Mesenchymal stem cell (in vitro differentiated cells and primary cell): ENCODE data around the gene MIER2.
A peak's percentile ranks its signal among the peaks of the same experiment; 100 is the strongest.
"Not testable (repeated sequence)": the region's sequence is repeated elsewhere in the genome, so short reads cannot be mapped to it uniquely, and the experiment has no call there.

ENCODE experiments used
- DNase-seq: peaks from one replicate; pipeline ENCODE4 v3.0.0-alpha.2; 2013
- H2AFZ ChIP-seq: one replicate; pipeline ENCODE4 v1.6.1; 2013; ENCODE audit warnings: low read depth, mild to moderate bottlenecking, control low read depth, inconsistent platforms, low read length, moderate library complexity
- H2AK5ac ChIP-seq: 2 replicates; pipeline ENCODE4 v1.6.1; 2013; ENCODE audit warnings: low read length, moderate library complexity, mild to moderate bottlenecking, inconsistent platforms; ENCODE audit not compliant: severe bottlenecking
- H2BK120ac ChIP-seq: one replicate; pipeline ENCODE4 v1.6.1; 2013; ENCODE audit warnings: low read depth, mild to moderate bottlenecking, inconsistent platforms, low read length, moderate library complexity
- H2BK12ac ChIP-seq, 2 experiments: one replicate each; pipeline ENCODE4 v1.6.1; 2013; ENCODE audit warnings: inconsistent platforms in 2 of 2, low read length in 2 of 2, mild to moderate bottlenecking in 2 of 2, moderate library complexity in 2 of 2, control low read depth in 1 of 2
- H2BK15ac ChIP-seq: one replicate; pipeline ENCODE4 v1.6.1; 2013; ENCODE audit warnings: mild to moderate bottlenecking, low read depth, inconsistent platforms; ENCODE audit not compliant: poor library complexity, severe bottlenecking
- H2BK5ac ChIP-seq: 2 replicates; pipeline ENCODE4 v1.6.1; 2013; ENCODE audit warnings: low read depth, mild to moderate bottlenecking, low read length, control low read depth, inconsistent platforms; ENCODE audit not compliant: poor library complexity, severe bottlenecking
- H3K14ac ChIP-seq, 2 experiments: one replicate each; pipeline ENCODE4 v1.6.1; 2013; ENCODE audit warnings: inconsistent platforms in 2 of 2, low read length in 2 of 2, control low read depth in 1 of 2, mild to moderate bottlenecking in 1 of 2, moderate library complexity in 1 of 2
- H3K18ac ChIP-seq, 2 experiments: one replicate each; pipeline ENCODE4 v1.6.1; 2013; ENCODE audit warnings: inconsistent platforms in 2 of 2, low read length in 2 of 2, control low read depth in 1 of 2, low read depth in 1 of 2, mild to moderate bottlenecking in 1 of 2
- H3K23ac ChIP-seq, 2 experiments: one replicate each; pipeline ENCODE4 v1.6.1; 2013; ENCODE audit warnings: inconsistent platforms in 2 of 2, low read length in 2 of 2, mild to moderate bottlenecking in 2 of 2, moderate library complexity in 2 of 2, control low read depth in 1 of 2
- H3K27ac ChIP-seq: 2 replicates; pipeline ENCODE4 v1.5.1; 2013; ENCODE audit warnings: mild to moderate bottlenecking, moderate library complexity, low read length, control low read depth, inconsistent platforms; ENCODE audit not compliant: poor library complexity, severe bottlenecking
- H3K27me3 ChIP-seq, 2 experiments: 2 replicates each; pipeline versions ENCODE4 v1.6.1 to v1.7.0; 2013; ENCODE audit warnings: low read length in 2 of 2, mild to moderate bottlenecking in 2 of 2, moderate library complexity in 2 of 2, control low read depth in 1 of 2, inconsistent platforms in 1 of 2; ENCODE audit not compliant: control insufficient read depth in 1 of 2, insufficient read depth in 1 of 2
- H3K36me3 ChIP-seq, 2 experiments: 2 replicates each; pipeline versions ENCODE4 v1.6.1 to v1.7.0; 2013; ENCODE audit warnings: low read length in 2 of 2, control low read depth in 1 of 2, inconsistent platforms in 1 of 2, low read depth in 1 of 2, mild to moderate bottlenecking in 1 of 2; ENCODE audit not compliant: insufficient read depth in 2 of 2, control insufficient read depth in 1 of 2
- H3K4ac ChIP-seq, 2 experiments: one replicate each; pipeline ENCODE4 v1.6.1; 2013; ENCODE audit warnings: inconsistent platforms in 2 of 2, low read length in 2 of 2, mild to moderate bottlenecking in 2 of 2, moderate library complexity in 2 of 2, control low read depth in 1 of 2, low read depth in 1 of 2
- H3K4me1 ChIP-seq: 2 replicates; pipeline ENCODE4 v1.6.1; 2013; ENCODE audit warnings: low read depth, low read length, control low read depth; ENCODE audit not compliant: control insufficient read depth, insufficient read depth
- H3K4me2 ChIP-seq: 2 replicates; pipeline ENCODE4 v1.6.1; 2013; ENCODE audit warnings: low read length, mild to moderate bottlenecking, inconsistent platforms; ENCODE audit not compliant: poor library complexity, severe bottlenecking
- H3K4me3 ChIP-seq, 2 experiments: 2 replicates each; pipeline versions ENCODE4 v1.5.1 to v1.7.0; 2013; ENCODE audit warnings: low read length in 2 of 2, mild to moderate bottlenecking in 2 of 2, control low read depth in 1 of 2, low read depth in 1 of 2; ENCODE audit not compliant: insufficient read depth in 1 of 2
- H3K79me1 ChIP-seq: replicated peaks from 2 replicates; pipeline ENCODE4 v1.6.1; 2013; ENCODE audit warnings: mild to moderate bottlenecking, control low read depth, low read length, inconsistent platforms; ENCODE audit not compliant: poor library complexity, severe bottlenecking
- H3K9ac ChIP-seq: 2 replicates; pipeline ENCODE4 v1.7.0; 2013; ENCODE audit warnings: mild to moderate bottlenecking, low read length, moderate library complexity
- H3K9me3 ChIP-seq: 2 replicates; pipeline ENCODE4 v1.7.0; 2013; ENCODE audit warnings: mild to moderate bottlenecking, low read length; ENCODE audit not compliant: control insufficient read depth
- H4K8ac ChIP-seq: one replicate; pipeline ENCODE4 v1.6.1; 2013; ENCODE audit warnings: inconsistent platforms, mild to moderate bottlenecking, low read length, moderate library complexity
- H4K91ac ChIP-seq: one replicate; pipeline ENCODE4 v1.6.1; 2013; ENCODE audit warnings: mild to moderate bottlenecking, low read length, inconsistent platforms
- WGBS: methylation state at CpG from one replicate; pipeline ENCODE4 v1.1.7; 2013; ENCODE audit warnings: mixed read lengths; 5-methylcytosine and 5-hydroxymethylcytosine counted together

MIER2 gene

GRCh38 chr19:386189-386588, 41.6 kb upstream of the MIER2 start:
- not testable (repeated sequence) for H3K9me3 ChIP-seq, H2BK12ac ChIP-seq, H3K4me3 ChIP-seq, H3K79me1 ChIP-seq, H2AK5ac ChIP-seq, H2BK5ac ChIP-seq, H3K18ac ChIP-seq, H3K4ac ChIP-seq, H3K27ac ChIP-seq, H4K91ac ChIP-seq, DNase-seq, H3K14ac ChIP-seq, H4K8ac ChIP-seq, H2BK120ac ChIP-seq, H2BK15ac ChIP-seq, H3K36me3 ChIP-seq, H3K4me2 ChIP-seq, H3K23ac ChIP-seq, H2AFZ ChIP-seq, H3K9ac ChIP-seq
- 85% methylated on average over 8 of the region's 8 CpGs for WGBS
- Histone ChIP-seq H3K4me1 (peaks cover 12% of the 10 kb centered on the region), H3K27me3 (peaks cover 10 to 51% of the 10 kb centered on the region in 2 experiments)

GRCh38 chr19:384799-385169, 40.2 kb upstream of the MIER2 start:
- Histone ChIP-seq H3K18ac (no peak overlapping the region), H3K9ac (no peak overlapping the region), H3K36me3 (no peaks in the 10 kb centered on the region), H3K14ac (no peak overlapping the region), H4K91ac (no peak overlapping the region), H2BK120ac (no peak overlapping the region), H3K27ac (no peak overlapping the region), H2AFZ (no peak overlapping the region), H3K27me3 (peaks cover 5 to 43% of the 10 kb centered on the region in 2 experiments), H3K23ac (no peak overlapping the region), H2BK12ac (no peak overlapping the region), H3K4me1 (peaks cover 12% of the 10 kb centered on the region), H2BK15ac (no peak overlapping the region), H2AK5ac (no peak overlapping the region), H3K79me1 (no peaks in the 10 kb centered on the region), H2BK5ac (no peak overlapping the region), H3K4ac (no peak overlapping the region), H3K4me3 (no peak overlapping the region), H3K9me3 (no peaks in the 10 kb centered on the region), H4K8ac (no peak overlapping the region), H3K4me2 (no peak overlapping the region)
- WGBS: 69% methylated on average over 8 of the region's 9 CpGs
- DNase-seq: no peak

- Histone ChIP-seq H3K23ac (no peak overlapping the region), H2BK120ac (no peak overlapping the region), H4K8ac (no peak overlapping the region), H3K4ac (no peak overlapping the region), H2BK15ac (no peak overlapping the region), H3K4me1 (peaks cover 12% of the 10 kb centered on the region), H4K91ac (no peak overlapping the region), H3K4me2 (no peak overlapping the region), H2AK5ac (no peak overlapping the region), H3K4me3 (no peak overlapping the region), H3K14ac (no peak overlapping the region), H2BK12ac (no peak overlapping the region), H3K9me3 (no peaks in the 10 kb centered on the region), H3K9ac (no peak overlapping the region), H3K18ac (no peak overlapping the region), H3K27me3 (peaks cover under 1 to 36% of the 10 kb centered on the region in 2 experiments), H3K27ac (no peak overlapping the region), H3K79me1 (no peaks in the 10 kb centered on the region), H3K36me3 (no peaks in the 10 kb centered on the region), H2AFZ (no peak overlapping the region), H2BK5ac (no peak overlapping the region)
- WGBS: 44% methylated on average over 43 of the region's 44 CpGs
- DNase-seq: peak; percentile 11
Observed at GRCh38 chr19:383922-384798, 39.6 kb upstream of the MIER2 start.

- Histone ChIP-seq H2AFZ (no peak overlapping the region), H3K9ac (peak overlapping the region; percentile 33), H3K36me3 (no peaks in the 10 kb centered on the region), H2BK120ac (no peak overlapping the region), H3K4me1 (peaks cover 12% of the 10 kb centered on the region), H3K4ac (peak overlapping the region in 1 of 2 experiments; percentile 2), H2BK12ac (peak overlapping the region in 1 of 2 experiments; percentile 77), H2BK5ac (no peak overlapping the region), H3K79me1 (no peaks in the 10 kb centered on the region), H3K18ac (no peak overlapping the region), H4K8ac (no peak overlapping the region), H3K27me3 (peaks cover 9 to 36% of the 10 kb centered on the region in 2 experiments), H3K23ac (no peak overlapping the region), H3K9me3 (no peaks in the 10 kb centered on the region), H2AK5ac (peak overlapping the region; percentile 15), H3K14ac (peak overlapping the region in 1 of 2 experiments; percentile 92), H3K27ac (no peak overlapping the region), H4K91ac (no peak overlapping the region), H3K4me2 (no peak overlapping the region), H2BK15ac (no peak overlapping the region), H3K4me3 (no peak overlapping the region)
- WGBS: 88% methylated on average over 18 of the region's 19 CpGs
- no peak for DNase-seq
Observed at GRCh38 chr19:383040-383439, 38.4 kb upstream of the MIER2 start.
